Activated T-cell treated with anti-CD3 and anti-CD28 coated beads, Interleukin-2, amount 50 U/mL, for 24 hours (primary cell): Measurements from ENCODE around the gene FBXW8.

Experiments used
- DNase-seq: peaks from one replicate; pipeline ENCODE4 v3.0.0-alpha.2; 2020
- H3K27ac Mint-ChIP-seq: 2 replicates; pipeline ENCODE4 v1.8.0; 2020; ENCODE audit warnings: mild to moderate bottlenecking, mixed read lengths
- H3K27me3 Mint-ChIP-seq: 2 replicates; pipeline ENCODE4 v1.8.0; 2020; ENCODE audit warnings: mixed read lengths
- H3K36me3 Mint-ChIP-seq: 2 replicates; pipeline ENCODE4 v1.8.0; 2020; ENCODE audit warnings: low read depth, mixed read lengths
- H3K4me1 Mint-ChIP-seq: 2 replicates; pipeline ENCODE4 v1.8.0; 2020; ENCODE audit warnings: low read depth, mixed read lengths
- H3K4me3 Mint-ChIP-seq: 2 replicates; pipeline ENCODE4 v1.8.0; 2020; ENCODE audit warnings: mild to moderate bottlenecking, moderate library complexity, mixed read lengths
- H3K9me3 Mint-ChIP-seq: 2 replicates; pipeline ENCODE4 v1.8.0; 2020; ENCODE audit warnings: mixed read lengths

The FBXW8 gene

DNA sequence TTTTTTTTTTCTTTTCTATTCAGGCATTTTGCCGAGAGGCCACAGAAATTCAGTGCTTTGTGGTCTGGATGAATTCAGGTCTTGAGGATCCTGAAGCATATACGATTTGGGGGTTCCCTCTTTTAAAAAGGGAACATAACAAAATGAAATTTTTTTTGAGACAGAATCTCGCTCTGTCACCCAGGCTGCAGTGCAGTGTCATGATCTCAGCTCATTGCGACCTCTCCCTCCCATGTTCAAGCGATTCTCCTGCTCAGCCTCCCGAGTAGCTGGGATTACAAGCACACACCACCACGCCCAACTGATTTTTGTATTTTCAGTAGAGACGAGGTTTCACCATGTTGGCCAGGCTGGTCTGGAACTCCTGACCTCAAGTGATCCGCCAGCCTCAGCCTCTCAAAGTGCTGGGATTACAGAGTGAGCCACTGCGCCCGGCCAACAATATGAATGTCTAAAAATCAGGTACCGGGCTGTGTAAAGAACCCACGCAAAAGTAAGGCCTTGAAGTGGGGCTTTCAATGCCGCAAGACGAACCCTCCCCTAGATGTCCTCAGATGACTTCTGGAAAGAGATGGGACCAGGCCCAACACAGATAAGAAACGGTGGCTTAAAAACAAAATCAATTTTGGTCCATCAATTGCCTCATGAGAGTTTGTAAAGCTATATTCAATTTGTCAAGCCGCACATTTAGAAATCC is 158.5 kb downstream of the FBXW8 start:
- Mint-ChIP-seq H3K27me3 (no peaks in the 10 kb centered on the region), H3K9me3 (no peaks in the 10 kb centered on the region), H3K4me1 (peaks cover 8% of the 10 kb centered on the region), H3K36me3 (peaks cover 15% of the 10 kb centered on the region), H3K27ac (no peak overlapping the region), H3K4me3 (no peak overlapping the region)
- no peak for DNase-seq

GRCh38 chr12:117069926-117070900 is 159.5 kb downstream of the FBXW8 start:
- peaks cover 15% of the 10 kb centered on the region for H3K36me3 Mint-ChIP-seq
- H3K4me1 Mint-ChIP-seq, result peaks cover 1% of the 10 kb centered on the region
- no peak overlapping the region for H3K4me3 Mint-ChIP-seq
- DNase-seq, result no peak
- H3K27ac Mint-ChIP-seq, result no peak overlapping the region
- no peaks in the 10 kb centered on the region for H3K9me3 Mint-ChIP-seq
- no peaks in the 10 kb centered on the region for H3K27me3 Mint-ChIP-seq

DNA sequence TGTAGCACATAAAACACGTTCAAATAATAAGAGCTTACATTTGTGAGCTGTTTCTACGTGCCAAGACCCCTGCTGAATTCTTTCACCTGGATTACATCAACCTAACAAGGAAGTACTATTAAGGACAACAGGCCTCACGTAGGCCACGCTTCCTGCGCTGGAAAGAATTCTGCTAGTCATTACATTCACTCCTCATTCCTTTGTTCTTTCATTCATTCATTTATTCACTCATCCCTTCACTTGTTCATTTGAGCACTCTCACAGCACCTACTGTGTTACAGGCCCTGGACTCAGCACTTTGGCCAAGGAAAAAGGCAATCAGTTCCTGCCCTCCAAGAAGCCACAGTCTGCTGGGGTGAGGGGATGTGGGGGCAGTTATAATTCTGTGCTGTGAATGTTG is 160.3 kb downstream of the FBXW8 start:
- Mint-ChIP-seq H3K9me3 (no peaks in the 10 kb centered on the region), H3K4me1 (no peaks in the 10 kb centered on the region), H3K36me3 (peaks cover 15% of the 10 kb centered on the region), H3K4me3 (no peak overlapping the region), H3K27ac (no peak overlapping the region), H3K27me3 (no peaks in the 10 kb centered on the region)
- DNase-seq, result no peak

DNA sequence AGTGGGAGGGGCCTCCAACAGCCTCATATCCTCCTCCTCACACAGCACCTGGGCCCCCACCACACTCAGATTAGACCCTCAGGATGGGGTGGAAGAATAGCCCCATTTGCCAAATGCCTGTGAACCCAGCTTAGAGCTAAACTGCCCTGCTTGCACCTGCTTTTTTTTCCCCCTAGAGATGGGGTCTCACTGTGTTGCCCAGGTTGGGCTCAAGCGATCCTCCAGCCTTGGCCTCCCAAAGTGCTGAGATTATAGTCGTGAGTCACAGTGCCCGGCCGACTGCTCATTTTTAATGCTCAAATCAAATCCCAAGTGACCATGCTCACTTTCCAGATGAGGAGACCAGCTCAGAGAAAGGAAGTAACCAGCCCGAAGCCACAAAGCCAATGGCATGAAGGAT is 161.4 kb downstream of the FBXW8 start:
- H3K9me3 Mint-ChIP-seq, result no peaks in the 10 kb centered on the region
- no peak overlapping the region for H3K27ac Mint-ChIP-seq
- H3K4me3 Mint-ChIP-seq, result no peak overlapping the region
- no peaks in the 10 kb centered on the region for H3K27me3 Mint-ChIP-seq
- H3K36me3 Mint-ChIP-seq, result peaks cover 15% of the 10 kb centered on the region
- DNase-seq, result no peak
- H3K4me1 Mint-ChIP-seq, result peaks cover 4% of the 10 kb centered on the region

GRCh38 chr12:117072736-117073490 is 162.2 kb downstream of the FBXW8 start:
- H3K4me3 Mint-ChIP-seq, result no peak overlapping the region
- peaks cover 15% of the 10 kb centered on the region for H3K36me3 Mint-ChIP-seq
- DNase-seq, result no peak
- H3K9me3 Mint-ChIP-seq, result no peaks in the 10 kb centered on the region
- peaks cover 6% of the 10 kb centered on the region for H3K4me1 Mint-ChIP-seq
- no peak overlapping the region for H3K27ac Mint-ChIP-seq
- no peaks in the 10 kb centered on the region for H3K27me3 Mint-ChIP-seq

GRCh38 chr12:117073611-117074010 is 162.9 kb downstream of the FBXW8 start:
- no peak overlapping the region for H3K4me3 Mint-ChIP-seq
- no peak overlapping the region for H3K27ac Mint-ChIP-seq
- H3K27me3 Mint-ChIP-seq, result no peaks in the 10 kb centered on the region
- DNase-seq, result no peak
- H3K4me1 Mint-ChIP-seq, result peaks cover 6% of the 10 kb centered on the region
- H3K9me3 Mint-ChIP-seq, result no peaks in the 10 kb centered on the region
- peaks cover 12% of the 10 kb centered on the region for H3K36me3 Mint-ChIP-seq

DNA sequence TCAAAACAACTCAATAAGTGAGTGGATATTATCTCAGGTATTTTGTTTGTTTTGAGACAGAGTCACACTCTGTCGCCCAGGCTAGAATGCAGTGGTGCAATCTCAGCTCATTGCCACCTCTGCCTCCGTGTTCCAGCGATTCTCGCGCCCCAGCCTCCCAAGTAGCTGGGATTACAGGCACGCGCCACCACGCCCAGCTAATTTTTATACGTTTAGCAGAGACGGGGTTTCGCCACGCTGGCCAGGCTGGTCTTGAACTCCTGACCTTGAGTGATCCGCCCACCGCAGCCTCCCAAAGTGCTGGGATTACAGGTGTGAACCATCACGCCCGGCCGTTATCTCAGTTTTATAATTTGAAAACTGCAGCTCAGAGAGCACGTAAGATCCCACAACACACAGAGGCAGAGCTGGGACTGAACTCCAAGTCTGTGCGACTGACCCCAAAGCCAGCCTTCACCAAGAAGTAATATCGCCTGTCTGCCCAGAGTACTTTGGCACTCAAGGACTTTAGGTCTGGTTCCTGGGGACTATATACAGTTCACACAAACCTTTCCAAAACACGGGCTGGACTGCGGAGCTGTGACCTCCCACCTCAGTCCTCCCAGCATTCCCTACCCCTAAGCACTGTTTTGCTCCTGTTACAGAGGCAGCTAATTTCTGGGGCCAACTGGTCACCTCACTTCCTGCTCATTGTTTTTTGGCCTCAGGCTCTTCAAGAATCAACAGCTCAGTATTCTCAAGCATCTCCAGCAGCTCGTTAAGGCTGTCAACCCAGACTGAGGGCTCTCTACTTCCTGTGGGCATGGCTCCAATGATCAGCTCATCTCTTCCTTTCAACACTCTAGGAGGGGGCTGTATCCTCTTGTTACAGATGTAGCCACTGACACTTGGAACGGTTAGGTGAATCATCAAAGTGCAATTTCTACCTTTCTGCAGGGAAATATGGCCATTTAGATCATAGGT is 165.9 kb downstream of the FBXW8 start:
- DNase-seq, result no peak
- Mint-ChIP-seq H3K27ac (no peak overlapping the region), H3K9me3 (no peaks in the 10 kb centered on the region), H3K27me3 (no peaks in the 10 kb centered on the region), H3K4me3 (no peak overlapping the region), H3K36me3 (peaks cover 5% of the 10 kb centered on the region), H3K4me1 (peaks cover 6% of the 10 kb centered on the region)

DNA sequence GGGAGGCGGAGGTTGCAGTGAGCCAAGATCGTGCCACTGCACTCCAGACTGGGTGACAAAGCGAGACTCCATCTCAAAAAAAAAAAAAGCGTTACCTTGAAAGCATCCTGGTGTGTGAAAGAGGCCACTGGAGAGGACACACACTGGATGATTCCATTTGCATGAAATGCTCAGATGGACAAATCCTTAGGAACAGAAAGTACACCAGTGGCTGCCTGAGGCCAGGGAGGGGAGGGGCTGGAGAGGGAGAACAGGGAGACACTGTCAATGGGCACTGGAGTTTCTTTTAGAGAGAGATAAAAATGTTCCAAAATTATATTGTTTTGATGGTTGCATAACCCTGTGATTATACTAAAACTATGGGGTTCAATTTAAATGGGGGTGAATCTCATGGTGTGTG is 168.7 kb downstream of the FBXW8 start:
- Mint-ChIP-seq H3K27me3 (no peaks in the 10 kb centered on the region), H3K36me3 (peaks cover 4% of the 10 kb centered on the region), H3K9me3 (no peaks in the 10 kb centered on the region), H3K27ac (no peak overlapping the region), H3K4me3 (no peak overlapping the region), H3K4me1 (peaks cover 6% of the 10 kb centered on the region)
- DNase-seq, result no peak

GRCh38 chr12:117080661-117081144 is 170.0 kb downstream of the FBXW8 start:
- DNase-seq, result no peak

More at GRCh38 chr12:117080661-117081144, 170.0 kb downstream of the FBXW8 start:
- Mint-ChIP-seq H3K4me3 (no peak overlapping the region), H3K27me3 (no peaks in the 10 kb centered on the region), H3K4me1 (peaks cover 6% of the 10 kb centered on the region), H3K9me3 (no peaks in the 10 kb centered on the region), H3K36me3 (peaks cover 4% of the 10 kb centered on the region), H3K27ac (no peak overlapping the region)
